Activated B cell treated with CpG ODN at 0.5 μM for 24 hours (primary cell): ENCODE results near the gene TMEM187. TPM values are rescaled to one million over a fixed set of nuclear protein-coding genes. Genes with fewer than 3 reads are reported as not detected.

Experiments
- ATAC-seq: fragments of 200-7000 bp; cut with Tn5 transposase; one replicate; pipeline ENCODE4 v1.10.0; 2021; ENCODE audit warnings: low read depth, mild to moderate bottlenecking, moderate library complexity
- CTCF ChIA-PET: fragments of 350-600 bp; sonication (Branson Sonifier 250); formaldehyde crosslinking; loops from one replicate; lab custom pipeline; 2021; ENCODE audit warnings: antibody characterized with exemption; lab: Charles Lee
- POLR2A ChIA-PET: fragments of 350-600 bp; sonication (Branson Sonifier 250); formaldehyde crosslinking; loops from one replicate; lab custom pipeline; 2021; ENCODE audit warnings: antibody characterized with exemption; lab: Charles Lee
- DNase-seq: peaks from one replicate; pipeline ENCODE4 v3.0.0; 2022
- H3K27ac Mint-ChIP-seq: one replicate; pipeline ENCODE4 v1.8.0; 2020; ENCODE audit warnings: mixed read lengths
- H3K27me3 Mint-ChIP-seq: one replicate; pipeline ENCODE4 v1.8.0; 2021; ENCODE audit warnings: mixed read lengths
- H3K36me3 Mint-ChIP-seq: one replicate; pipeline ENCODE4 v1.8.0; 2021; ENCODE audit warnings: low read depth, mixed read lengths
- H3K4me1 Mint-ChIP-seq: one replicate; pipeline ENCODE4 v1.8.0; 2021; ENCODE audit warnings: mixed read lengths
- H3K4me3 Mint-ChIP-seq: one replicate; pipeline ENCODE4 v1.8.0; 2020; ENCODE audit warnings: mild to moderate bottlenecking, mixed read lengths
- H3K9me3 Mint-ChIP-seq: one replicate; pipeline ENCODE4 v1.8.0; 2020; ENCODE audit warnings: mixed read lengths
- CTCF ChIP-seq: fragments of 200-600 bp; IDR thresholded peaks from one replicate; pipeline ENCODE4 v1.8.0; 2022; ENCODE audit warnings: antibody characterized with exemption, mild to moderate bottlenecking
- intact Hi-C: fragments of 100-400 bp; cut with micrococcal nuclease; formaldehyde crosslinking; loops from one replicate; pipeline ENCODE4 v1.15.1; 2024
- total RNA-seq: library from RNA; stranded (reverse); gene quantifications from 2 replicates; pipeline ENCODE4 v1.2.3, GENCODE V29; 2022

Gene TMEM187
- total RNA-seq, 1 donor from 2014 or later: 2.9 TPM

GRCh38 chrX:153950127-153950526 lies 22.4 kb upstream of the TMEM187 start:
- ATAC-seq (no peak), DNase-seq (no peak)
- H3K4me1 Mint-ChIP-seq: peaks cover 11% of the 10 kb centered on the region
- H3K4me3 Mint-ChIP-seq: no peak overlapping the region
- H3K36me3 Mint-ChIP-seq: peaks cover 47% of the 10 kb centered on the region
- intact Hi-C loops: no loop called here
- ChIA-PET POLR2A (interaction anchor here (0.6 to 18.4 kb wide), 4 partner anchors 17 to 155 kb away, joined by 3 to 305 read pairs (median 4); partner anchors contain the start of genes ARHGAP4, IDH3G and SSR4), CTCF (interaction anchor here (1.1 to 9.8 kb wide), 2 partner anchors 26 to 186 kb away, joined by 3 to 146 read pairs; partner anchors contain the start of genes ARHGAP4 and PLXNB3)
- no peak overlapping the region for H3K27ac Mint-ChIP-seq
- no peaks in the 10 kb centered on the region for H3K9me3 Mint-ChIP-seq
- H3K27me3 Mint-ChIP-seq: no peaks in the 10 kb centered on the region
- no peak for TF ChIP-seq CTCF

- no peak overlapping the region for H3K27ac Mint-ChIP-seq
- peaks cover 62% of the 10 kb centered on the region for H3K36me3 Mint-ChIP-seq
- ATAC-seq: no peak
- H3K27me3 Mint-ChIP-seq: no peaks in the 10 kb centered on the region
- no peak for TF ChIP-seq CTCF
- H3K4me1 Mint-ChIP-seq: peaks cover 6% of the 10 kb centered on the region
- DNase-seq: no peak
- intact Hi-C loops: loop anchor here (2.0 kb wide), 1 partner anchor 15 kb away; no protein-coding TSS in a partner anchor
- H3K4me3 Mint-ChIP-seq: no peak overlapping the region
- H3K9me3 Mint-ChIP-seq: no peaks in the 10 kb centered on the region
- ChIA-PET POLR2A (interaction anchor here (18.4 kb wide), 1 partner anchor 26 kb away, joined by 305 read pairs; the partner anchor contains the start of gene ARHGAP4), CTCF (interaction anchor here (1.2 to 9.8 kb wide), 3 partner anchors 12 to 28 kb away, joined by 3 to 146 read pairs (median 3); partner anchors contain the start of gene ARHGAP4)
Measured at GRCh38 chrX:153951683-153952372, 20.7 kb upstream of the TMEM187 start.

- peaks cover 3% of the 10 kb centered on the region for H3K4me1 Mint-ChIP-seq
- H3K4me3 Mint-ChIP-seq: no peak overlapping the region
- no peaks in the 10 kb centered on the region for H3K9me3 Mint-ChIP-seq
- no peaks in the 10 kb centered on the region for H3K27me3 Mint-ChIP-seq
- TF ChIP-seq CTCF: no peak
- CTCF ChIA-PET: interaction anchor here (1.2 to 9.8 kb wide), 2 partner anchors 15 to 29 kb away, joined by 3 to 146 read pairs; partner anchors contain the start of gene ARHGAP4
- peaks cover 67% of the 10 kb centered on the region for H3K36me3 Mint-ChIP-seq
- ATAC-seq: no peak
- H3K27ac Mint-ChIP-seq: no peak overlapping the region
- no peak for DNase-seq
- POLR2A ChIA-PET: interaction anchor here (1.2 kb wide), 1 partner anchor 27 kb away, joined by 4 read pairs; no protein-coding TSS in a partner anchor
- intact Hi-C loops: loop anchor here (1.0 to 2.0 kb wide), 3 partner anchors 14 to 188 kb away; partner anchors contain the start of gene PLXNB3
Measured at GRCh38 chrX:153952373-153953026, 20.1 kb upstream of the TMEM187 start.

- Mint-ChIP-seq H3K36me3 (peaks cover 69% of the 10 kb centered on the region), H3K9me3 (no peaks in the 10 kb centered on the region), H3K27me3 (no peaks in the 10 kb centered on the region), H3K27ac (peak overlapping the region; percentile 46), H3K4me1 (peaks cover 2% of the 10 kb centered on the region), H3K4me3 (no peak overlapping the region)
- intact Hi-C loops: loop anchor here (1.0 to 2.0 kb wide), 3 partner anchors 13 to 189 kb away; partner anchors contain the start of gene PLXNB3
- ChIA-PET CTCF (interaction anchor here (1.2 to 9.8 kb wide), 2 partner anchors 14 to 30 kb away, joined by 3 to 146 read pairs; partner anchors contain the start of gene ARHGAP4), POLR2A (interaction anchor here (0.8 to 1.2 kb wide), 2 partner anchors 27 to 28 kb away, joined by 3 to 4 read pairs; no protein-coding TSS in a partner anchor)
- no peak for TF ChIP-seq CTCF
- ATAC-seq (peak; percentile 88), DNase-seq (peak; percentile 68)
Measured at GRCh38 chrX:153953342-153953830, 19.2 kb upstream of the TMEM187 start.
